ENCODE results near the gene KRTAP4-6.
A peak's percentile ranks its signal among the peaks of the same experiment; 100 is the strongest.
"Not testable (repeated sequence)": the region's sequence is repeated elsewhere in the genome, so short reads cannot be mapped to it uniquely, and the experiment has no call there.

The KRTAP4-6 gene

DNA sequence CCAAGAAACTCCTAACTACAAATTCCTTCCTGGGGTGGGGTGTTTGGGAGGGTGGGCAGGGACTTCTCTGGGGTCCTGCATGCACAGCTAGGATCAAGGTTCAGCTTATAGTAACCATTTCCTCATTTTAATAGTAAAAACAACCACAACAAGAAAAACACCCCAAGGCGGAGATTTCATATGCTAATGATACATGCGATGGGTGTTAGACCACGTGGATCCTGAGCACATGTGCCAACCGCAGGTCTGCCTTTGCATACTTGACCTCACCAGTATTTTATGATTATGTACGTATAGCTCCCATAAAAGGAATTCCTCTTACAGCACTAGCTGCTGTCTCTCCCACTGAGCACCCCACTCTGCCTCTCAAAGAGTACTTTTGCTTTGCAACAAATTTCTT is 24.0 kb downstream of the KRTAP4-6 start:
- TF ChIP-seq, protein P1, sequence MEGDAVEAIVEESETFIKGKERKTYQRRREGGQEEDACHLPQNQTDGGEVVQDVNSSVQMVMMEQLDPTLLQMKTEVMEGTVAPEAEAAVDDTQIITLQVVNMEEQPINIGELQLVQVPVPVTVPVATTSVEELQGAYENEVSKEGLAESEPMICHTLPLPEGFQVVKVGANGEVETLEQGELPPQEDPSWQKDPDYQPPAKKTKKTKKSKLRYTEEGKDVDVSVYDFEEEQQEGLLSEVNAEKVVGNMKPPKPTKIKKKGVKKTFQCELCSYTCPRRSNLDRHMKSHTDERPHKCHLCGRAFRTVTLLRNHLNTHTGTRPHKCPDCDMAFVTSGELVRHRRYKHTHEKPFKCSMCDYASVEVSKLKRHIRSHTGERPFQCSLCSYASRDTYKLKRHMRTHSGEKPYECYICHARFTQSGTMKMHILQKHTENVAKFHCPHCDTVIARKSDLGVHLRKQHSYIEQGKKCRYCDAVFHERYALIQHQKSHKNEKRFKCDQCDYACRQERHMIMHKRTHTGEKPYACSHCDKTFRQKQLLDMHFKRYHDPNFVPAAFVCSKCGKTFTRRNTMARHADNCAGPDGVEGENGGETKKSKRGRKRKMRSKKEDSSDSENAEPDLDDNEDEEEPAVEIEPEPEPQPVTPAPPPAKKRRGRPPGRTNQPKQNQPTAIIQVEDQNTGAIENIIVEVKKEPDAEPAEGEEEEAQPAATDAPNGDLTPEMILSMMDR (conservative IDR thresholded peaks at IDR 0.05; ENCODE audit: control insufficient read depth, insufficient read depth, low read depth, low read length) = no peak
- H3K4me3 ChIP-seq (ENCODE audit: control insufficient read depth, low read depth, low read length) = no peak overlapping the region
- no peak for DNase-seq (ENCODE audit: low read depth)

DNA sequence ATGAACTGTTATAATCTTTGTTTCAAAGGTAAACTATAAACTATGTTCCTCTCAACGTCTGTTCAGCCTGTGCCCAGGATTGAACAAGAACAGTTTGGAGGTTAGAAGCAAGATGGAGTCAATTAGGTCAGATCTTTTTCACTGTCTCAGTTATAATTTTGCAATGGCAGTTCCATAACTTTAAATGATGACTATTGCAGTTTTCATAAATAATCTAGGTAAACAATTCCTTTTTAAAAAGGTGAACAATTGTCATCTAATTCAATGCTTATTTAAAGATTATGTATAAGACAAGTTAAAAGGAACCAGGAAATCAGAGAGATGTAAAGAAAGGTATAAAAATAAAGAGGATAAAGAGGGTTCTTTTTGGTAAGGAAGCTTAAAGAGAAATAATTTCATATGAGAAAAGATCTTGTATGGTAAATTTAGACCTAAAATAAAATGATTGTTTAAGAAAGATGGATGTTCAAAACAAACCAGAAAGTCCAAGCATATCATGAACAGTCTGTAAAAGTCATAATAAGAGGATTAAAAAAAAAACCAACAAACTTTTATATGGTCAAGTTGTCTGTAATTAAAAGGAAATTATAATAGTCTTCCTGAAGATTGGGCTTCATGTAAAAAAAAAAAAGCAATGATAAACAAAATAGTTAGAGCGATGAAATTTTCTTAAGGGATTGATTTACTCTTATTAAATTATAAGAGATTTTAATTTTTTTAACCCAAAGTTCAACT is 29.0 kb downstream of the KRTAP4-6 start:
- no peak for DNase-seq (ENCODE audit: low read depth)
- TF ChIP-seq, protein P1 (conservative IDR thresholded peaks at IDR 0.05; ENCODE audit: control insufficient read depth, insufficient read depth, low read depth, low read length) = no peak
- H3K4me3 ChIP-seq (ENCODE audit: control insufficient read depth, low read depth, low read length) = no peak overlapping the region

DNA sequence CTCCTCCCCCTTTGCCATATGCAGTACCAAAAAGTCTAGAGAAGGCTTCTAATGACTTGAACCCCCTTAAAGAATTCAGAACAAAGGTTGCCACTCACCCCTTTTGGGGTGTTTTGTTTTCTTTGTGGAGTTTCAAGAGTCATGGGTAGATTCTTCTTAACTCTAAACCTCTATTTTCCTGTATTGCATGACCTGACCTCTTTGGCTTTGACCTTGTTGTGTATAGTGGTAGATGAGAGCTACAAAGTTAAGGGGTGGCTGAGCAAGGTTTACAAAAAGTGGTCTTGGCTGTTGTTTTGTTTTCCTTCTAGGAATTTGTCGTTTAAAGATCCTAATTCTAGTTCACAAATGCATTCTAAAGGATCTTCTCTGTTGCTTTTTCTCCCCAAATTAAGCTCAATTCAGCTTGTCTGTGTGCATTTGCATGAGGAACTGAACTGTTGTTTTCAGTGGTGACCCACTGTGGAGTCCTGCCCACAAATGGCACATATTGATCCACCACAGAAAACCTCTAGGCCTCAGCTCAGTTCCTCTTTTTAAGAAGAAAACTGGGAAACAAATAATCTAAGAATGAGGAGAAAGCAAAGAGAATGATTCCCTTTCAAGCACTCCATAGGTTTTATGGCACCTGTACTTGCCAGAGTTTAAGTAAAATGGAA is 31.5 kb downstream of the KRTAP4-6 start:
- DNase-seq (ENCODE audit: low read depth); H3K4me3 ChIP-seq (ENCODE audit: control insufficient read depth, low read depth, low read length): not testable (repeated sequence)

DNA sequence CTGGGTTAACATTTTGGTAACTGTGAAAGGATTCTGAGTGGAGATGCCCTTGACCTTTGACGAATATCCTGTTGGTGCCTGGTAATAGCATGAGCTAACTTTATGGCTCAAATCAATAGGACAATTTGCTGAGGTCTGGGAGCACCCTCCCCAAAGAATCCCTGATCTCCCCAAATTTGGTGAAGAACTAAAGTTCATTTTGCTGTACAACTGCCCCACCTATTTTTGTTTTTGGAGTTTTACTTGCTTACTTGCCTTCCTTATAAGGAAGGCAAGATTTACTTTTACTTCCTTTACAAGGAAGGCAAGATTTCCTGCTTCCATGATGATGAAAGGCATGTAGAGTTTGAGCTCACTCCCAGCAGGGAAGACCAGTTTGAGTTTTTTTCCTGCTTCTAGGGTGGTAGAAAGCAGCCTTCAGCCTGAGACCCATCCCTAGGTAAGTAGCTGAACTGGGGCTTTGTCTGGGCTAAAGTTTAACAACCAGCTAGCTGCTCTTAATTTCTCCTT is 32.3 kb downstream of the KRTAP4-6 start:
- no peak for DNase-seq (ENCODE audit: low read depth)
- TF ChIP-seq, protein P1 (conservative IDR thresholded peaks at IDR 0.05; ENCODE audit: control insufficient read depth, insufficient read depth, low read depth, low read length) = no peak
- H3K4me3 ChIP-seq (ENCODE audit: control insufficient read depth, low read depth, low read length) = no peak overlapping the region

DNA sequence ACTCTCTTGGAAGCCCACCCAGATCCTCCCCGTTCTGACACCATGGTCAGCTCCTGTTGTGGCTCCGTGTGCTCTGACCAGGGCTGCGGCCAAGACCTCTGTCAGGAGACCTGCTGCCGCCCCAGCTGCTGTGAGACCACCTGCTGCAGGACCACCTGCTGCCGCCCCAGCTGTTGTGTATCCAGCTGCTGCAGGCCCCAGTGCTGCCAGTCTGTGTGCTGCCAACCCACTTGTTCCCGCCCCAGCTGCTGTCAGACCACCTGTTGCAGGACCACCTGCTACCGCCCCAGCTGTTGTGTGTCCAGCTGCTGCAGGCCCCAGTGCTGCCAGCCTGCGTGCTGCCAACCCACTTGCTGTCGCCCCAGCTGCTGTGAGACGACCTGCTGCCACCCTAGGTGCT is 35.0 kb downstream of the KRTAP4-6 start, which contains the start of gene KRTAP4-9:
Gene KRTAP4-9 (plus strand): TSS at position 43 of the 400 bp plus-strand sequence. CDS start 0 bp downstream, at position 43.
- DNase-seq (ENCODE audit: low read depth); H3K4me3 ChIP-seq (ENCODE audit: control insufficient read depth, low read depth, low read length): not testable (repeated sequence)

DNA sequence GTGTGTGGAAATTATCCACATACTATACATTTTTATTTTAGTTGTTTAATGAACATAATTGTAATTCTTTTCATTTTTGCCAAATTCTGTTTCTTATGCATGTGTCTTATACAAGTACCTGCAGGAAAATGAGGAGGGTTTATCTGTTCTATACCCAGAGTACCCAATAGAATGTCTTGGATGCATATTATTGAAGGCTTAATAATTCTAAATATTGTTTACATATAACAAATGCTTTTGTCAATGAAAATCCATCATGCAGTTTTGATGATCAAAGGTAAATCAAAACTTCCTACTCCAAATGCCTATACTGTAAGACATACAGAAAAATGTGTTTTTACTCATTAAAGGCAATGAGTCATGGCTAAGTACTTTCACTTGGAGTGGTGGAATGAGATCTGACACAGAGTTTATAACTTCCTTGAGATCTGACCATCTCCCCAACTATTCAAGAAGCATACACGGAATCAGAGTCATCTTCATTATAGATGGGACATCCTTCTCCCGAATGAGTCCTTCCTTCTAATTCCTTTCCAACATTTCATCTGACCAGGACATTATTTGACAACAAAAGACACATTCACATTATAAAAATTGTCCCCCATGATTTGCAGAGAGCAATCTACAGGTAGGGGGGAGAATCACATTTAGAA is 35.8 kb downstream of the KRTAP4-6 start:
- peak; percentile 47 for DNase-seq (ENCODE audit: low read depth)
- H3K4me3 ChIP-seq (ENCODE audit: control insufficient read depth, low read depth, low read length) = not testable (repeated sequence)

DNA sequence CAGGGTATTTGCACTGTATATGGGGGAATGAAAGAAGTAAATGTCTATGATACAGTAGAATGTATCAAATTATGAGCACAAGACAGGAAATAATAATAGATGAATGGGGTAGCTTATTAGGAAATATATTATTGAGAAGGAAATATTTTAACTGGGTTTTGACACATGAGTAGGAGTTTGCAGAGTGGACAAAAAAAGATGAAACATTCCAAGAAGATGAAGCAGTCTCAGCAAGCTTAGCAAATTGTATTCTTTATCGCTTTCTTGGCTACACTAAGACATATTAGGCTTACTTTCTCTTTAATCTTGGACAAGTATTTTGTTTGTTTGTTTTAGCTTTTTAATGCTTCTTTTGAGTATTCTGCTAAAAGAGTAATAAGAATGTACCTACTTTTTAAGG is 36.4 kb downstream of the KRTAP4-6 start:
- TF ChIP-seq, protein P1 (conservative IDR thresholded peaks at IDR 0.05; ENCODE audit: control insufficient read depth, insufficient read depth, low read depth, low read length) = no peak
- H3K4me3 ChIP-seq (ENCODE audit: control insufficient read depth, low read depth, low read length) = no peak overlapping the region
- no peak for DNase-seq (ENCODE audit: low read depth)

DNA sequence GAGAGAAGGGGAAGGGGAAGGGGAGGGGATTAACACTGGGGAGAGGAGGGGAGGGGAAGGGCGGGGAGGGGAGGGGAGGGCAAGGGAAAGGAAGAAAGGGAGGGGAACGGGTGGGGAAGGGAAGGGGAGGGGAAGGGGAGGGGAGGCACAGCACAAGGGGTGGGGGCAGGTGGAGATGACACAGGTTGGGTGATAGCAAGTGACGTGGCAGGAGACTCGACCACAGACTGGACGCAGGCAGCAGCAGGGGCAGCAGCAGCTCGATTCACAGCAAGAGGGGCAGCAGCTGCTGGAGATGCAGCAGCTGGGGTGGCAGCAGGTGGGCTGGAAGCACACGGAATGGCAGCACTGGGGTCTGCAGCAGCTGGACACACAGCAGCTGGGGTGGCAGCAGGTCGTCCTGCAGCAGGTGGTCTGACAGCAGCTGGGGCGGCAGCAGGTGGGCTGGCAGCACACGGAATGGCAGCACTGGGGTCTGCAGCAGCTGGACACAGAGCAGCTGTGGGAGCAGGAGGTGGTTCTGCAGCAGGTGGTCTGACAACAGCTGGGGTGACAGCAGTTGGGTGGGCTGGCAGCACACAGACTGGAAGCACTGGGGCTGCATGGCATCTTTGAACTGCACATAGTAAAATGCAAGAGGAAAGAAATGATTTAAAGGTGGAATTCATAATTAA is 38.6 kb downstream of the KRTAP4-6 start, which contains the start of gene KRTAP4-16:
Gene KRTAP4-16 (minus strand): TSS at position 624 of the 674 bp plus-strand sequence. CDS start 0 bp downstream, at position 624.
- DNase-seq (ENCODE audit: low read depth) = no peak
- TF ChIP-seq, protein P1 (conservative IDR thresholded peaks at IDR 0.05; ENCODE audit: control insufficient read depth, insufficient read depth, low read depth, low read length) = no peak
- no peak within 1 kb of the TSS for H3K4me3 ChIP-seq (ENCODE audit: control insufficient read depth, low read depth, low read length)

DNA sequence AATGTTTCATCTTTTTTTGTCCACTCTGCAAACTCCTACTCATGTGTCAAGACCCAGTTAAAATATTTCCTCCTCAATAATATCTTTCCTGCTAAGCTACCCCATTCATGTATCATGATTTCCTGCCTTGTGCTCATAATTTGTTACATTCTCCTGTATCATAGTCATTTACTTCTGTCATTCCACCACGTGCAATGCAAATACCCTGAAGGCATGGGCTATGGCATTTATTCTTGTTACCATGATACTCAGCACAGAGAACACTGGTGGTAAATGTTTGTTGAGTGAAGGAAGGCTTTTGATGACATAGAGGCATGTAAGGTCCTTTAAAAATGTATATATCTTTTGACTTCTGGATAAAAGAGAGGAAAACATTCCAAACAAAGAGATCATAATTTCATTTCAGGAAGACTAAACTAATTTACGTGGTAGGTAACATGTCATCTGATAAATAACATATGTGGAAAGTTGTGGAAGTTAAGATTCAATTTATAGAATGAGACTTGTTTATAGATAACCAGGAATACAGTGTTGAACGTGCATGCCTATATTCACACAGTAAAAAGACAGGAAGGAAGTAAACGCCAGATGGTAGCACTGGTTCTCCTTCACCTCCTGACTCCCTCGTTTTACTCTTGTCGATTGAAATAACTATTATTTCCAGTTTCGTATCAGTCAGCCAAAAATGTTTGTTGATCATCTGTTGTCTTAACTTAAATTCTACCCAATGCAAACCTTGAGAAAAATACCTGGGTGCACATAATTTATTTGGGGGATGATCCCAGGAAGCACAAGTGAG is 40.5 kb downstream of the KRTAP4-6 start:
- peak; percentile 55 for DNase-seq (ENCODE audit: low read depth)
- not testable (repeated sequence) for H3K4me3 ChIP-seq (ENCODE audit: control insufficient read depth, low read depth, low read length)

Measured in fibroblast of mammary gland (primary cell).